ENCODE data around the gene GNAS-AS1. TPM values are rescaled to one million over a fixed set of nuclear protein-coding genes. Genes with fewer than 3 reads are reported as not detected.
"Not testable (repeated sequence)": the region's sequence is repeated elsewhere in the genome, so short reads cannot be mapped to it uniquely, and the experiment has no call there.

GNAS-AS1 gene
- total RNA-seq, 1 experiment from 2014 or later = 6.8 TPM

DNA sequence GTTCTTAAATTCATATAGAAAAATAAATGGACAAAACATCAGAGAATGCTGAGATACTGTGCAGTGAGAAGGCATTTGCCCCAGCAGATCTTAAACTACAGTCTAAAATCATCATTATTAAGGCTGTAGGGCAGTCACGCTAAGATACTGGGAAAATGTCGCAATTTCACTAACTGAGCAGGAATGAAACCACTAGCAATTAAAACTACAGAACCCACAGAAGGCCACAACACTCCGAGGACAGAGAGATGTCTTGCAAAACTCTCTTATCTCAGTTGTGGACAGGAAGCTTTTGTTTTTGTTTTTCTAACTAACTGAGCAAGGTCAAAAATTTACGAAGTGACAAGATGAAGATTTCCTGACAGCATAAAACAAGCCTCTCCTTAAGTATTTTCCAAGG is 18.2 kb downstream of the GNAS-AS1 start:
- no peak for TF ChIP-seq EZH2 (IDR thresholded peaks at IDR 0.05; ENCODE audit: low read depth)
- TF ChIP-seq, protein P1, sequence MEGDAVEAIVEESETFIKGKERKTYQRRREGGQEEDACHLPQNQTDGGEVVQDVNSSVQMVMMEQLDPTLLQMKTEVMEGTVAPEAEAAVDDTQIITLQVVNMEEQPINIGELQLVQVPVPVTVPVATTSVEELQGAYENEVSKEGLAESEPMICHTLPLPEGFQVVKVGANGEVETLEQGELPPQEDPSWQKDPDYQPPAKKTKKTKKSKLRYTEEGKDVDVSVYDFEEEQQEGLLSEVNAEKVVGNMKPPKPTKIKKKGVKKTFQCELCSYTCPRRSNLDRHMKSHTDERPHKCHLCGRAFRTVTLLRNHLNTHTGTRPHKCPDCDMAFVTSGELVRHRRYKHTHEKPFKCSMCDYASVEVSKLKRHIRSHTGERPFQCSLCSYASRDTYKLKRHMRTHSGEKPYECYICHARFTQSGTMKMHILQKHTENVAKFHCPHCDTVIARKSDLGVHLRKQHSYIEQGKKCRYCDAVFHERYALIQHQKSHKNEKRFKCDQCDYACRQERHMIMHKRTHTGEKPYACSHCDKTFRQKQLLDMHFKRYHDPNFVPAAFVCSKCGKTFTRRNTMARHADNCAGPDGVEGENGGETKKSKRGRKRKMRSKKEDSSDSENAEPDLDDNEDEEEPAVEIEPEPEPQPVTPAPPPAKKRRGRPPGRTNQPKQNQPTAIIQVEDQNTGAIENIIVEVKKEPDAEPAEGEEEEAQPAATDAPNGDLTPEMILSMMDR (conservative IDR thresholded peaks at IDR 0.05) = no peak
- Histone ChIP-seq H3K36me3 (ENCODE audit: low read depth) (0 out of 2 replicates have a peak, but pooled peaks cover 6% of the 10 kb centered on the region), H3K27ac (no peak overlapping the region), H3K4me2 (no peak overlapping the region), H3K4me1 (replicated peaks; ENCODE audit: insufficient read depth) (no peaks in the 10 kb centered on the region), H3K9me2 (ENCODE audit: insufficient read depth) (no peaks in the 10 kb centered on the region), H3K4me3 (no peak overlapping the region), H3K27me3 (ENCODE audit: insufficient read depth, low read depth) (peaks cover 67% of the 10 kb centered on the region), H3F3A (ENCODE audit: insufficient read depth, low read depth) (no peaks in the 10 kb centered on the region), H2AFZ (no peak overlapping the region), H4K20me1 (ENCODE audit: insufficient read depth) (0 out of 2 replicates have a peak, but pooled peaks cover 5% of the 10 kb centered on the region), H3K79me2 (ENCODE audit: low read depth) (no peaks in the 10 kb centered on the region), H3K9me3 (ENCODE audit: insufficient read depth, low read depth) (no peaks in the 10 kb centered on the region)
- no peak for DNase-seq
- ChIA-PET CTCF (no interaction called here), POLR2A (ENCODE audit: unreplicated experiment) (no interaction called here)
- no TSS peak for BruUV-seq (replicated peaks)
- intact Hi-C loops (cut with micrococcal nuclease; ENCODE audit: unreplicated experiment) = loop anchor here (10.0 kb wide), 1 partner anchor 598 kb away; no protein-coding TSS in a partner anchor

DNA sequence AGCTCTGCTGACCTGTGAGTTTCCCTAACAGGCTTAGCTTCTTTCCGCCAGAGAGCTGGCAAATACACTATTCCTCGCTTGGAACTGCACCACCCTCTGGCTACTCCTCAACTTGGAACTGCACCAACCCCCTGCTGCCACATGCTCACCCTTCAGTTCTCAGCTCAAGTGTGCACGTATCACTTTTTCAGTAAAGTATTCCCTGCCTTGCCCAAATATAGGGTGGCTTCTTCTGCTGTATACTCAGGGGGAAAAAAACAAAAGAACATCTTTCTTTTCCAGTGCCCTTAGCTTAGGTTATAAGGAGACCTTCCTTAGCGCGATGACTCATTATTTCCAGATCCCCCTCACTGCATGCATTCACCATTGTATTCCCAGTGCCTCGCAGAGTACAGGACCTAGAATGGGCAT is 21.2 kb downstream of the GNAS-AS1 start:
- POLR2A ChIA-PET (ENCODE audit: unreplicated experiment) = no interaction called here
- Histone ChIP-seq H3K9me3 (ENCODE audit: insufficient read depth, low read depth) (no peaks in the 10 kb centered on the region), H3K27me3 (ENCODE audit: insufficient read depth, low read depth) (peaks cover 55% of the 10 kb centered on the region; the same call in 1 of the 2 replicates), H3K79me2 (ENCODE audit: low read depth) (no peaks in the 10 kb centered on the region), H3K4me3 (no peak overlapping the region), H3K9me2 (ENCODE audit: insufficient read depth) (no peaks in the 10 kb centered on the region), H3K4me2 (no peak overlapping the region), H3F3A (ENCODE audit: insufficient read depth, low read depth) (no peaks in the 10 kb centered on the region), H3K4me1 (replicated peaks; ENCODE audit: insufficient read depth) (no peaks in the 10 kb centered on the region), H3K36me3 (ENCODE audit: low read depth) (no peaks in the 10 kb centered on the region), H4K20me1 (ENCODE audit: insufficient read depth) (0 out of 2 replicates have a peak, but pooled peaks cover 5% of the 10 kb centered on the region), H3K27ac (no peak overlapping the region), H2AFZ (no peak overlapping the region)
- intact Hi-C loops (cut with micrococcal nuclease; ENCODE audit: unreplicated experiment) = no loop called here
- no peak for DNase-seq
- TF ChIP-seq, protein P1 (conservative IDR thresholded peaks at IDR 0.05) = no peak
- TF ChIP-seq EZH2 (IDR thresholded peaks at IDR 0.05; ENCODE audit: low read depth) = no peak
- BruUV-seq (replicated peaks) = no TSS peak
- CTCF ChIA-PET = no interaction called here

DNA sequence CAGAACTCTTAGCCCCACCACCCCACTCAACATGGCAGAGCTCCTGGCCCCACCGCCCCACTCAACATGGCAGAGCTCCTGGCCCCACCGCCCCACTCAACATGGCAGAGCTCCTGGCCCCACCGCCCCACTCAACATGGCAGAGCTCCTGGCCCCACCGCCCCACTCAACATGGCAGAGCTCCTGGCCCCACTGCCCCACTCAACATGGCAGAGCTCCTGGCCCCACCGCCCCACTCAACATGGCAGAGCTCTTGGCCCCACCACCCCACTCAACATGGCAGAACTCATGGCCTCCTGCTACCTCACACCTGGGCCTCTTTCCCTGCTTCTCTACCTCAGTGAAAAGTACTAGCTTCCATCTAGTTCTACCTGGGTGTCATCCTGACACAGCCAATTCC is 21.9 kb downstream of the GNAS-AS1 start:
- H3K27ac ChIP-seq; intact Hi-C loops (cut with micrococcal nuclease; ENCODE audit: unreplicated experiment); H3K36me3 ChIP-seq (ENCODE audit: low read depth); H2AFZ ChIP-seq; H3K79me2 ChIP-seq (ENCODE audit: low read depth); CTCF ChIA-PET; H3K4me3 ChIP-seq; H3K9me2 ChIP-seq (ENCODE audit: insufficient read depth); DNase-seq; BruUV-seq (replicated peaks); H3K9me3 ChIP-seq (ENCODE audit: insufficient read depth, low read depth); H3K4me2 ChIP-seq; H3F3A ChIP-seq (ENCODE audit: insufficient read depth, low read depth); H4K20me1 ChIP-seq (ENCODE audit: insufficient read depth); H3K4me1 ChIP-seq (replicated peaks; ENCODE audit: insufficient read depth): not testable (repeated sequence)
- POLR2A ChIA-PET (ENCODE audit: unreplicated experiment) = interaction anchor here (0.6 kb wide), 1 partner anchor 152 kb away, joined by 3 read pairs; no protein-coding TSS in a partner anchor
- peaks cover 52% of the 10 kb centered on the region; the same call in 1 of the 2 replicates for H3K27me3 ChIP-seq (ENCODE audit: insufficient read depth, low read depth)

DNA sequence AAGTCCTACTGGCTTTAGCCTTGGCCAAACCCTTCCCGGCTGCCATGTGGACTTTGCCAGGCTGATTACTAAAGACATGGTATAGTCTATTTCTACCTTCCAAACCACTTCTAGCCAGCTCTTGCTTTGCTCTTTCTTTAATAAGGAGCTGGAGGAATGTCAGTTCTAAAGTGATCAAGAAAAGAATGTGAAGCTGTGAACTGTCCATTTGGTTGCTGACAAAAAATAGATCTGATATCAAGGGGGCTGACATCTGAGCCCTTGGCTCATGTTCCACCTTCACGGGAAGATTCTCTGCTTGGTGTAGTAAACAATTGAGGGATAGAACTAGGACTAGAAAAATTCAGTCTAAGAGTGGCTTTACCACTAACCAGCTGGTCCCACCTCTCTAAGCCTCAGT is 22.6 kb downstream of the GNAS-AS1 start:
- CTCF ChIA-PET = no interaction called here
- TF ChIP-seq EZH2 (IDR thresholded peaks at IDR 0.05; ENCODE audit: low read depth) = no peak
- TF ChIP-seq, protein P1 (conservative IDR thresholded peaks at IDR 0.05) = no peak
- Histone ChIP-seq H3K27me3 (ENCODE audit: insufficient read depth, low read depth) (peaks cover 49% of the 10 kb centered on the region; the same call in 1 of the 2 replicates), H3K9me2 (ENCODE audit: insufficient read depth) (no peaks in the 10 kb centered on the region), H3K79me2 (ENCODE audit: low read depth) (no peaks in the 10 kb centered on the region), H4K20me1 (ENCODE audit: insufficient read depth) (0 out of 2 replicates have a peak, but pooled peaks cover 5% of the 10 kb centered on the region), H3K9me3 (ENCODE audit: insufficient read depth, low read depth) (no peaks in the 10 kb centered on the region), H3K4me1 (replicated peaks; ENCODE audit: insufficient read depth) (no peaks in the 10 kb centered on the region), H3K36me3 (ENCODE audit: low read depth) (no peaks in the 10 kb centered on the region), H3K4me3 (no peak overlapping the region), H3K4me2 (no peak overlapping the region), H2AFZ (no peak overlapping the region), H3K27ac (no peak overlapping the region), H3F3A (ENCODE audit: insufficient read depth, low read depth) (no peaks in the 10 kb centered on the region)
- BruUV-seq (replicated peaks) = no TSS peak
- no peak for DNase-seq
- POLR2A ChIA-PET (ENCODE audit: unreplicated experiment) = no interaction called here
- intact Hi-C loops (cut with micrococcal nuclease; ENCODE audit: unreplicated experiment) = no loop called here
